Liver (tissue), 9 donors: ENCODE data around the gene RASA3. TPM values are rescaled to one million over a fixed set of nuclear protein-coding genes. Genes with fewer than 3 reads are reported as not detected.

ENCODE experiments used
- DNase-seq: peaks from one replicate; pipeline ENCODE4 v3.0.0-alpha.2; 2017; ENCODE audit warnings: low spot score
- H3K27ac ChIP-seq, 2 donors: one replicate each; pipeline ENCODE4 v1.7.0; 2013; ENCODE audit warnings: inconsistent platforms in 2 of 2, low read length in 2 of 2, control low read depth in 1 of 2, low read depth in 1 of 2, mild to moderate bottlenecking in 1 of 2
- H3K27me3 ChIP-seq, 4 donors: one replicate each; pipeline versions ENCODE4 v1.6.1 to v1.7.0; 2013; ENCODE audit warnings: low read length in 3 of 4, inconsistent platforms in 1 of 4, mild to moderate bottlenecking in 1 of 4, moderate library complexity in 1 of 4; ENCODE audit not compliant: control insufficient read depth in 4 of 4, insufficient read depth in 4 of 4
- H3K36me3 ChIP-seq, 4 donors: one replicate each; pipeline versions ENCODE4 v1.6.1 to v1.7.0; 2013; ENCODE audit warnings: low read length in 3 of 4, mild to moderate bottlenecking in 3 of 4, low read depth in 1 of 4, moderate library complexity in 1 of 4; ENCODE audit not compliant: control insufficient read depth in 4 of 4, insufficient read depth in 3 of 4
- H3K4me1 ChIP-seq, 4 donors: one replicate each; pipeline versions ENCODE4 v1.6.1 to v1.7.0; 2013; ENCODE audit warnings: low read length in 3 of 4, mild to moderate bottlenecking in 3 of 4, moderate library complexity in 1 of 4; ENCODE audit not compliant: control insufficient read depth in 4 of 4, insufficient read depth in 4 of 4
- H3K4me3 ChIP-seq, 3 donors: one replicate each; pipeline versions ENCODE4 v1.6.1 to v1.7.0; 2013; ENCODE audit warnings: low read length in 3 of 3, control low read depth in 1 of 3, low read depth in 1 of 3, mild to moderate bottlenecking in 1 of 3
- H3K9ac ChIP-seq, 2 donors: one replicate each; pipeline ENCODE4 v1.7.0; 2013; ENCODE audit warnings: low read length in 2 of 2, mild to moderate bottlenecking in 2 of 2, moderate library complexity in 2 of 2, control low read depth in 1 of 2, low read depth in 1 of 2
- H3K9me3 ChIP-seq, 4 donors: one replicate each; pipeline versions ENCODE4 v1.6.1 to v1.7.0; 2013; ENCODE audit warnings: low read length in 3 of 4; ENCODE audit not compliant: control insufficient read depth in 4 of 4
- ATF3 ChIP-seq: IDR thresholded peaks from 2 replicates; pipeline ENCODE4 v1.6.1; 2016; ENCODE audit warnings: antibody characterized with exemption
- CTCF ChIP-seq: fragments of 150-350 bp; IDR thresholded peaks from 2 replicates; pipeline ENCODE4 v1.5.1; 2017; ENCODE audit warnings: improper control_type of control experiment, low read depth, low read length; ENCODE audit not compliant: missing input control
- EGR1 ChIP-seq, 2 donors: IDR thresholded peaks; 2 replicates each; pipeline ENCODE4 v1.6.1; 2016 to 2018; ENCODE audit warnings: antibody characterized with exemption in 2 of 2, low read depth in 2 of 2
- FOXA1 ChIP-seq: IDR thresholded peaks from 2 replicates; pipeline ENCODE4 v1.6.1; 2016; ENCODE audit warnings: antibody characterized with exemption
- GABPA ChIP-seq, 2 donors: IDR thresholded peaks in 1 of 2; conservative IDR thresholded peaks in 1 of 2; 2 replicates each; pipeline ENCODE4 v1.6.1; 2016; ENCODE audit warnings: antibody characterized with exemption in 2 of 2, mild to moderate bottlenecking in 1 of 2, moderate library complexity in 1 of 2
- HNF4G ChIP-seq: IDR thresholded peaks from 2 replicates; pipeline ENCODE4 v1.6.1; 2016; ENCODE audit warnings: antibody characterized with exemption
- JUND ChIP-seq, 2 donors: IDR thresholded peaks; 2 replicates each; pipeline ENCODE4 v1.6.1; 2016; ENCODE audit warnings: antibody characterized with exemption in 2 of 2
- MAX ChIP-seq: IDR thresholded peaks from 2 replicates; pipeline ENCODE4 v1.6.1; 2016; ENCODE audit warnings: antibody characterized with exemption
- NR2F2 ChIP-seq: IDR thresholded peaks from 2 replicates; pipeline ENCODE4 v1.6.1; 2016; ENCODE audit warnings: antibody characterized with exemption
- REST ChIP-seq: IDR thresholded peaks from 2 replicates; pipeline ENCODE4 v1.6.1; 2016; ENCODE audit warnings: antibody characterized with exemption, mild to moderate bottlenecking
- RXRA ChIP-seq, 2 donors: IDR thresholded peaks; 2 replicates each; pipeline ENCODE4 v1.6.1; 2017 to 2018; ENCODE audit warnings: antibody characterized with exemption in 2 of 2, mild to moderate bottlenecking in 1 of 2
- SP1 ChIP-seq: IDR thresholded peaks from 2 replicates; pipeline ENCODE4 v1.6.1; 2018; ENCODE audit warnings: antibody characterized with exemption, mild to moderate bottlenecking
- TAF1 ChIP-seq: conservative IDR thresholded peaks from 2 replicates; pipeline ENCODE4 v1.6.1; 2016; ENCODE audit warnings: antibody characterized with exemption, mild to moderate bottlenecking
- ZBTB33 ChIP-seq: IDR thresholded peaks from 2 replicates; pipeline ENCODE4 v1.6.1; 2016; ENCODE audit warnings: antibody characterized with exemption
- WGBS: extraction: QIAGEN DNeasy Blood & Tissue Kit; methylation state at CpG from one replicate; pipeline ENCODE4 v1.1.7; 2013; 5-methylcytosine and 5-hydroxymethylcytosine counted together
- polyA plus RNA-seq, 2 donors: library from polyadenylated mRNA; stranded (reverse) in 1 of 2; unstranded in 1 of 2; fragments of 200-250 nt in 1 of 2; fragments of >200 nt in 1 of 2; fragmentation: Nextera tagmentation in 1 of 2; extraction: Ambion mirVana in 1 of 2; gene quantifications; one replicate each; pipeline versions ENCODE4 v1.2.1 to v1.2.3, GENCODE V29; 2013 to 2015
- total RNA-seq, 2 donors: library from RNA; depleted of rRNA; stranded (reverse); fragments of >200 nt; gene quantifications; one replicate each; pipeline ENCODE4 v1.2.3, GENCODE V29; 2014
- donor health status: healthy.
- donor health status: healthy.
- donor health status: healthy.
- donor health status: healthy.
- donor health status: healthy.

The RASA3 gene
- total and polyA plus RNA-seq, 4 donors = 0.64 to 5.9 (median 3.8) TPM

GRCh38 chr13:113965968-113966884 is 166.2 kb downstream of the RASA3 start:
- no peaks in the 10 kb centered on the region for H3K27me3 ChIP-seq
- no peak overlapping the region for H3K27ac ChIP-seq
- H3K36me3 ChIP-seq = no peaks in the 10 kb centered on the region
- H3K4me3 ChIP-seq = no peak overlapping the region
- WGBS = 96% methylated on average over 5 of the region's 5 CpGs
- H3K4me1 ChIP-seq = peaks cover 6 to 14% (median 10%) of the 10 kb centered on the region in 4 donors
- no peak for DNase-seq
- no peak overlapping the region for H3K9ac ChIP-seq
- TF ChIP-seq TAF1 (no peak), ATF3 (no peak), CTCF (no peak), EGR1 (IDR thresholded peaks at IDR 0.05; ENCODE audit: low read depth in 2 of 2) (no peak), FOXA1 (no peak), NR2F2 (no peak), ZBTB33 (no peak), HNF4G (no peak), JUND (IDR thresholded peaks at IDR 0.05) (no peak), SP1 (no peak), REST (no peak), RXRA (IDR thresholded peaks at IDR 0.05) (no peak), MAX (no peak), GABPA (IDR thresholded peaks at IDR 0.05 in 1 of 2, conservative IDR thresholded peaks at IDR 0.05 in 1 of 2) (no peak)
- no peaks in the 10 kb centered on the region for H3K9me3 ChIP-seq
